GM13977 (cell line): Measurements from ENCODE around the gene OCA2.

Source experiments
- DNase-seq: peaks from one replicate; pipeline ENCODE4 v3.0.0; 2012; ENCODE audit warnings: low spot score
- in situ Hi-C: fragments of 300-500 bp; cut with MboI; formaldehyde crosslinking; loops from one replicate; pipeline ENCODE4 v1.12.0; 2022; ENCODE audit warnings: low sequenced_read_pairs, low pct_unique_long_range_greater_than_20kb, mixed read lengths, inconsistent platforms; ENCODE audit not compliant: unreplicated experiment
- TF ChIP-seq, protein P1 (sequence below): IDR thresholded peaks from 2 replicates; pipeline ENCODE4 v1.5.1; 2012; ENCODE audit warnings: mild to moderate bottlenecking, control low read depth; ENCODE audit not compliant: insufficient read depth; ENCODE audit errors: extremely low read depth, missing control alignments

Gene OCA2

DNA sequence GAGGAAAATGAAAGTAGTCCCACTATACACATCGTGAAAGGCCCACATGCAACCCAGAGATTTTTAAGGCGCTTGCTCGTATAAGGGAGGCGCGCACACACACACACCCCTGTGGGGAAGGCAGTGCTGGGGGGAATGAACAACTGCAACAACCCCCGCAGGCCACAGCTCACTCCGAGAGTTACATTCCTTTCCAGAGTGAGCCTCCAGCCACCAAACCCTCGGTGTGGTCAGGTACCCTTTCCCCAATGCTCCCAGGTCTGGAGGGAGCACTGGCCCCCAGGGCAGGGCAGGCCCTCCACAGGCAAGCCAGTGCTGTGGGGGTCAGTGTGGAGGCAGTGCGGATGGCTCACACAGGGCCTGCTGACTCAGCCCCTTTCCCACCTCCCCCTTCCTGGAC lies 115.6 kb downstream of the OCA2 start:
- in situ Hi-C loops = no loop called here
- TF ChIP-seq, protein P1, sequence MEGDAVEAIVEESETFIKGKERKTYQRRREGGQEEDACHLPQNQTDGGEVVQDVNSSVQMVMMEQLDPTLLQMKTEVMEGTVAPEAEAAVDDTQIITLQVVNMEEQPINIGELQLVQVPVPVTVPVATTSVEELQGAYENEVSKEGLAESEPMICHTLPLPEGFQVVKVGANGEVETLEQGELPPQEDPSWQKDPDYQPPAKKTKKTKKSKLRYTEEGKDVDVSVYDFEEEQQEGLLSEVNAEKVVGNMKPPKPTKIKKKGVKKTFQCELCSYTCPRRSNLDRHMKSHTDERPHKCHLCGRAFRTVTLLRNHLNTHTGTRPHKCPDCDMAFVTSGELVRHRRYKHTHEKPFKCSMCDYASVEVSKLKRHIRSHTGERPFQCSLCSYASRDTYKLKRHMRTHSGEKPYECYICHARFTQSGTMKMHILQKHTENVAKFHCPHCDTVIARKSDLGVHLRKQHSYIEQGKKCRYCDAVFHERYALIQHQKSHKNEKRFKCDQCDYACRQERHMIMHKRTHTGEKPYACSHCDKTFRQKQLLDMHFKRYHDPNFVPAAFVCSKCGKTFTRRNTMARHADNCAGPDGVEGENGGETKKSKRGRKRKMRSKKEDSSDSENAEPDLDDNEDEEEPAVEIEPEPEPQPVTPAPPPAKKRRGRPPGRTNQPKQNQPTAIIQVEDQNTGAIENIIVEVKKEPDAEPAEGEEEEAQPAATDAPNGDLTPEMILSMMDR = no peak

DNA sequence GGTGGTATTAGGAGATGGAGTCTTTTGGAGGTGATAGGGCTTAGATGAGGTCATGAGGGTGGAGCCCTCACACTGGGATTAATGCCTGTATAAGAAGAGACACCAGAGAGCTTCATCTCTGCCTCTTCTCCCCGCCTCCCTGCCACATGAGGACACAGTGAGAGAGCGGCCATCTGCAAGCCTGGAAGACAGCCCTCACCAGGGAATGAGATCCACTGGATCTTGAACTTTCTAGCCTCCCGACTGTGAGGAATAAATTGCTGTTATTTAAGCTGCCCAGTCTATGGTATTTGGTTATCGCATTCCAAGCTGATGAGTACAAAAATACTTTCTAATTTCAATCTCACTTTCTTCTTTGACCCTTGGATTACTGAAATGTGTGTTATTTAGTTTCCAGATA lies 121.4 kb downstream of the OCA2 start:
- in situ Hi-C loops = no loop called here
- no peak for DNase-seq

More for the DNA sequence above, 115.6 kb downstream of the OCA2 start:
- no peak for DNase-seq

DNA sequence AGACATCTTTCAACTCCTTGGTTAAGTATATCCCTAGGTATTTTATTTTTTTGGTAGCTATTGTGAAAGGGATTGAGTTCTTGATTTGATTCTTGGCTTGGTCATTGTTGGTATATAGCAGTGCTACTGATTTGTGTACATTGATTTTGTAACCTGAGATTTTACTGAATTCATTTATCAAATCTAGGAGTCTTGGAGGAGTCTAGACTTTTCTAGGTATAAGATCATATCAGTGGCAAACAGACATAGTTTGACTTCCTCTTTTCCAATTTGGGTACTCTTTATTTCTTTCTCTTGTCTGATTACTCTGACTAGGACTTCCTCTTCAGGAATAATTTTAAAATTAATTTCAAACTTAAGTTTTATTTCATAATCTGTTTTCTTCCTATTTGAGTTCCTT lies 125.2 kb downstream of the OCA2 start:
- TF ChIP-seq, protein P1 = no peak
- DNase-seq = no peak
- in situ Hi-C loops = no loop called here

More for the DNA sequence above, 121.4 kb downstream of the OCA2 start:
- TF ChIP-seq, protein P1 = no peak

DNA sequence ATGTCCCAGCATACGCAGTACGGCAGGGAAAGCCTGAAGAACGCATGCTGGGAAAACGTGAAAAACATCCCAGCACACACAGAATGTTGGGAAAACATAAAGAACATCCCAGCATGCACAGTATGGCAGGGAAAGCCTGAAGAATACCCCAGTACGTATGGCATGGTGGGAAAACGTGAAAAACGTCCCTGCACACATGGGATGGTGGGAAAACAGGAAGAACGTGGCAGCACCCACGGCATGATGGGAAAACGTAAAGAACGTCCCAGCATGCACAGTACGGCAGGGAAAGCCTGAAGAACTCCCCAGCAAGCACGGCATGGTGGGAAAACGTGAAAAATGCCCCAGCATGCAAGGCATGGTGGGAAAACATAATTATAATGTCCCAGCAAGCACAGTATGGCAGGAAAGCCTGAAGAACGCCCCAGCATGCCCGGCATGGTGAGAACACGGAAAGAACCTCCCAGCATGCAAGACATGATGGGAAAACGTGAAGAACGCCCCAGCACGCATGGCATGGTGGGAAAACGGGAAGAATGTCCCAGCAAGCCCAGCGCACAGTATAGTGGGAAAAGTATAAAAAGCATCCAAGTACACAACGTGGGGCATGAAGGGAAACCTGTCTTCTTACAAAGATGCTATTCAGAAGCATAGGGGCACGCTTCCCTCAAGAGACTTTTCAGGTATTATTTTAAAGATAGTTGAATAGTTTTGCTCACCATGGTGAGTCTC lies 128.3 kb downstream of the OCA2 start:
- in situ Hi-C loops = no loop called here
- TF ChIP-seq, protein P1 = no peak
- DNase-seq = no peak

DNA sequence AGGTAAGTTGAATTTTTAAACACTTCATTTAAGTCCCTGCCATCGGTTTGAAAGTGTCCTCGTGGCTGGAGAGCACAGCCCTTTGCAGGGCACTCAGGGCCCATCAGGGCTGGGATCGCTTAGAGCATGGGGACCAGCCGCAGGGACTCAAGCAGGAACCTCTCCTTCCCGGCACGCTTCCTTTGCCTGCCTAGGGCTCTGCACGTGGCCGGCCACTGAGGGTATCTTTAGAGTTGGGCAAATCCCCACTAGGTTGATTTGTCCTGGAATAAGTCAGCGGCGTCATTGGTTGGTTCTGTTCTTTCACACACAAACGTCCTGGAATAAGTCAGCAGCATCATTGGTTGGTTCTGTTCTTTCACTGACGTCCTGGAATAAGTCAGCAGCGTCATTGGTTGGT lies 131.6 kb downstream of the OCA2 start:
- TF ChIP-seq, protein P1 = no peak
- in situ Hi-C loops = no loop called here
- no peak for DNase-seq

DNA sequence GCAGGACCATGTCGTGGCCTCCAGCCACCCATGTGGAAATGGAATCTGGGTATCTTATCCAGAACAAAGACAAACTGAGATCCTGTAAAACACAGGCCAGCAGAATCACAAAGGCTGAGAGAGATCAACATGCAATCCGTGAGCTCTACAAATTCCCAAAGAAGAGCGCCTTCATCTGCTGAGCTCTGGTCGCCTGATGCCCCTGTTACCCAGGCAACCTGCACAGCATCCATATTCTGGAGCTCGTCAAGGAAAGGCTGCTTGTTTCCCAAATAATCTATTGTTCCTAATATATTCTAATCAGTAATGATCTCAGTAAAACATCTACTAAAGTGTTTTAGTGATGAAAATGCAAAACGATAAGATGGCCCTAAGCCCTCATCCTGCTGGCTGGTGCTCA lies 133.6 kb downstream of the OCA2 start:
- TF ChIP-seq, protein P1 = no peak
- in situ Hi-C loops = no loop called here
- no peak for DNase-seq
